ENCODE results near the gene AP4B1.

AP4B1 gene

GRCh38 chr1:113895961-113896360 lies 8.6 kb downstream of the AP4B1 start:
- DNase-seq (ENCODE audit: extremely low read depth in 1 of 2, low read depth in 1 of 2) = no peak

GRCh38 chr1:113895098-113895497 lies 9.5 kb downstream of the AP4B1 start:
- DNase-seq (ENCODE audit: extremely low read depth in 1 of 2, low read depth in 1 of 2) = no peak

GRCh38 chr1:113893267-113893666 lies 11.3 kb downstream of the AP4B1 start:
- DNase-seq (ENCODE audit: extremely low read depth in 1 of 2, low read depth in 1 of 2) = no peak

GRCh38 chr1:113891631-113892220 lies 12.9 kb downstream of the AP4B1 start:
- DNase-seq (ENCODE audit: extremely low read depth in 1 of 2, low read depth in 1 of 2) = no peak

GRCh38 chr1:113890816-113891215 lies 13.8 kb downstream of the AP4B1 start:
- DNase-seq (ENCODE audit: extremely low read depth in 1 of 2, low read depth in 1 of 2) = no peak

GRCh38 chr1:113887402-113888175 lies 17.0 kb downstream of the AP4B1 start, which contains the start of gene BCL2L15:
TSS of gene BCL2L15 (minus strand) at chr1:113887581. CDS start at chr1:113887375, 206 bp downstream.
- no peak for DNase-seq (ENCODE audit: extremely low read depth in 1 of 2, low read depth in 1 of 2)

GRCh38 chr1:113886417-113887401 lies 17.9 kb downstream of the AP4B1 start:
- no peak for DNase-seq (ENCODE audit: extremely low read depth in 1 of 2, low read depth in 1 of 2)

- DNase-seq (ENCODE audit: extremely low read depth in 1 of 2, low read depth in 1 of 2) = no peak
Measured at GRCh38 chr1:113881661-113882060, 22.9 kb downstream of the AP4B1 start.

- no peak for DNase-seq (ENCODE audit: extremely low read depth in 1 of 2, low read depth in 1 of 2)
Measured at GRCh38 chr1:113879739-113880038, 24.9 kb downstream of the AP4B1 start.

GRCh38 chr1:113876176-113876575 lies 28.4 kb downstream of the AP4B1 start:
- no peak for DNase-seq (ENCODE audit: extremely low read depth in 1 of 2, low read depth in 1 of 2)

- no peak for DNase-seq (ENCODE audit: extremely low read depth in 1 of 2, low read depth in 1 of 2)
Measured at GRCh38 chr1:113875714-113876113, 28.9 kb downstream of the AP4B1 start.

- DNase-seq (ENCODE audit: extremely low read depth in 1 of 2, low read depth in 1 of 2) = no peak
Measured at GRCh38 chr1:113874012-113874879, 30.4 kb downstream of the AP4B1 start.

- no peak for DNase-seq (ENCODE audit: extremely low read depth in 1 of 2, low read depth in 1 of 2)
Measured at GRCh38 chr1:113872219-113872935, 32.2 kb downstream of the AP4B1 start.

GRCh38 chr1:113871597-113872113 lies 32.9 kb downstream of the AP4B1 start, which contains the start of gene PTPN22:
TSS of gene PTPN22 (minus strand) at chr1:113871712.
- DNase-seq (ENCODE audit: extremely low read depth in 1 of 2, low read depth in 1 of 2) = peak; percentile 49 to 86

- DNase-seq (ENCODE audit: extremely low read depth in 1 of 2, low read depth in 1 of 2) = no peak
Measured at GRCh38 chr1:113870778-113871177, 33.8 kb downstream of the AP4B1 start.

- DNase-seq (ENCODE audit: extremely low read depth in 1 of 2, low read depth in 1 of 2) = no peak
Measured at GRCh38 chr1:113868387-113869083, 36.1 kb downstream of the AP4B1 start.

GRCh38 chr1:113861641-113862040 lies 43.0 kb downstream of the AP4B1 start:
- DNase-seq (ENCODE audit: extremely low read depth in 1 of 2, low read depth in 1 of 2) = no peak

- no peak for DNase-seq (ENCODE audit: extremely low read depth in 1 of 2, low read depth in 1 of 2)
Measured at GRCh38 chr1:113860891-113861290, 43.7 kb downstream of the AP4B1 start.
